ENCODE measurements around the gene AFF2. TPM values are rescaled to one million over a fixed set of nuclear protein-coding genes. Genes with fewer than 3 reads are reported as not detected.

The AFF2 gene
- total RNA-seq, 1 donor from 2014 or later: 0.74 TPM

- TF ChIP-seq POLR2A (IDR thresholded peaks at IDR 0.05) (no peak), POLR2AphosphoS5 (IDR thresholded peaks at IDR 0.05; ENCODE audit: insufficient read depth in 1 of 2, low read depth in 1 of 2) (no peak), CTCF (IDR thresholded peaks at IDR 0.05) (no peak)
- intact Hi-C loops (cut with DNase I): no loop called here
- H3K9me3 ChIP-seq: no peaks in the 10 kb centered on the region
- H3K4me1 ChIP-seq: no peaks in the 10 kb centered on the region
- no peak for DNase-seq (ENCODE audit: extremely low spot score in 2 of 2)
- H3K27me3 ChIP-seq: no peaks in the 10 kb centered on the region
- H3K36me3 ChIP-seq: no peaks in the 10 kb centered on the region
- no peak overlapping the region for H3K27ac ChIP-seq
- no peak overlapping the region for H3K4me3 ChIP-seq
Observed at GRCh38 chrX:148612431-148612830, 112.0 kb downstream of the AFF2 start.

GRCh38 chrX:148613636-148614035 lies 113.2 kb downstream of the AFF2 start:
- Histone ChIP-seq H3K36me3 (no peaks in the 10 kb centered on the region), H3K4me3 (no peak overlapping the region), H3K27ac (no peak overlapping the region), H3K27me3 (no peaks in the 10 kb centered on the region), H3K4me1 (no peaks in the 10 kb centered on the region), H3K9me3 (no peaks in the 10 kb centered on the region)
- no peak for DNase-seq (ENCODE audit: extremely low spot score in 2 of 2)
- TF ChIP-seq POLR2AphosphoS5 (IDR thresholded peaks at IDR 0.05; ENCODE audit: insufficient read depth in 1 of 2, low read depth in 1 of 2): no peak
- TF ChIP-seq CTCF (IDR thresholded peaks at IDR 0.05): no peak
- TF ChIP-seq POLR2A (IDR thresholded peaks at IDR 0.05): no peak
- intact Hi-C loops (cut with DNase I): no loop called here

- H3K36me3 ChIP-seq: no peaks in the 10 kb centered on the region
- no peak for DNase-seq (ENCODE audit: extremely low spot score in 2 of 2)
- intact Hi-C loops (cut with DNase I): no loop called here
- H3K4me1 ChIP-seq: no peaks in the 10 kb centered on the region
- H3K27me3 ChIP-seq: no peaks in the 10 kb centered on the region
- H3K27ac ChIP-seq: no peak overlapping the region
- TF ChIP-seq POLR2A (IDR thresholded peaks at IDR 0.05) (no peak), CTCF (IDR thresholded peaks at IDR 0.05) (no peak), POLR2AphosphoS5 (IDR thresholded peaks at IDR 0.05; ENCODE audit: insufficient read depth in 1 of 2, low read depth in 1 of 2) (no peak)
- no peaks in the 10 kb centered on the region for H3K9me3 ChIP-seq
- no peak overlapping the region for H3K4me3 ChIP-seq
Observed at GRCh38 chrX:148615491-148615890, 115.1 kb downstream of the AFF2 start.

- Histone ChIP-seq H3K27ac (no peak overlapping the region), H3K27me3 (no peaks in the 10 kb centered on the region), H3K9me3 (no peaks in the 10 kb centered on the region), H3K4me1 (no peaks in the 10 kb centered on the region), H3K4me3 (no peak overlapping the region), H3K36me3 (no peaks in the 10 kb centered on the region)
- intact Hi-C loops (cut with DNase I): no loop called here
- no peak for TF ChIP-seq POLR2AphosphoS5 (IDR thresholded peaks at IDR 0.05; ENCODE audit: insufficient read depth in 1 of 2, low read depth in 1 of 2)
- no peak for TF ChIP-seq POLR2A (IDR thresholded peaks at IDR 0.05)
- no peak for TF ChIP-seq CTCF (IDR thresholded peaks at IDR 0.05)
- DNase-seq (ENCODE audit: extremely low spot score in 2 of 2): no peak
Observed at GRCh38 chrX:148618470-148619445, 118.3 kb downstream of the AFF2 start.

- no peak for DNase-seq (ENCODE audit: extremely low spot score in 2 of 2)
- Histone ChIP-seq H3K4me1 (no peaks in the 10 kb centered on the region), H3K4me3 (no peak overlapping the region), H3K9me3 (no peaks in the 10 kb centered on the region), H3K36me3 (no peaks in the 10 kb centered on the region), H3K27ac (no peak overlapping the region), H3K27me3 (no peaks in the 10 kb centered on the region)
- TF ChIP-seq CTCF (IDR thresholded peaks at IDR 0.05): no peak
- no peak for TF ChIP-seq POLR2A (IDR thresholded peaks at IDR 0.05)
- no peak for TF ChIP-seq POLR2AphosphoS5 (IDR thresholded peaks at IDR 0.05; ENCODE audit: insufficient read depth in 1 of 2, low read depth in 1 of 2)
- intact Hi-C loops (cut with DNase I): no loop called here
Observed at GRCh38 chrX:148620023-148620422, 119.6 kb downstream of the AFF2 start.
